SK-N-SH treated with all-trans-retinoic acid at 6 μM for 48 hours (cell line): ENCODE measurements around the gene OSBPL3.

ENCODE experiments used
- RARB ChIP-seq: fragments of 250-450 bp; sonication (Bioruptor Pico); IDR thresholded peaks from 2 replicates; pipeline ENCODE4 v1.8.0; 2021; ENCODE audit warnings: mild to moderate bottlenecking, moderate library complexity
- TCF4 ChIP-seq: fragments of 250-450 bp; sonication (Bioruptor Pico); IDR thresholded peaks from 2 replicates; pipeline ENCODE4 v1.8.0; 2021; ENCODE audit warnings: mild to moderate bottlenecking, moderate library complexity, borderline replicate concordance
- ZC3H10 ChIP-seq: fragments of 250-450 bp; sonication (Bioruptor Pico); IDR thresholded peaks from 2 replicates; pipeline ENCODE4 v1.5.1; 2021; ENCODE audit warnings: mild to moderate bottlenecking, moderate library complexity
- TF ChIP-seq, protein P1 (sequence below): fragments of 250-450 bp; sonication (Bioruptor Pico); IDR thresholded peaks from 2 replicates; pipeline ENCODE4 v1.5.1; 2020; ENCODE audit warnings: low read depth, mild to moderate bottlenecking, moderate library complexity
- TF ChIP-seq, protein P2 (sequence below): fragments of 250-450 bp; sonication (Bioruptor Pico); IDR thresholded peaks from 2 replicates; pipeline ENCODE4 v1.8.0; 2020; ENCODE audit warnings: mild to moderate bottlenecking, moderate library complexity, borderline replicate concordance
- TF ChIP-seq, protein P3 (sequence below): fragments of 250-450 bp; sonication (Bioruptor Pico); IDR thresholded peaks from 2 replicates; pipeline ENCODE4 v1.8.0; 2021; ENCODE audit warnings: low read depth, mild to moderate bottlenecking, moderate library complexity, borderline replicate concordance

DNA sequence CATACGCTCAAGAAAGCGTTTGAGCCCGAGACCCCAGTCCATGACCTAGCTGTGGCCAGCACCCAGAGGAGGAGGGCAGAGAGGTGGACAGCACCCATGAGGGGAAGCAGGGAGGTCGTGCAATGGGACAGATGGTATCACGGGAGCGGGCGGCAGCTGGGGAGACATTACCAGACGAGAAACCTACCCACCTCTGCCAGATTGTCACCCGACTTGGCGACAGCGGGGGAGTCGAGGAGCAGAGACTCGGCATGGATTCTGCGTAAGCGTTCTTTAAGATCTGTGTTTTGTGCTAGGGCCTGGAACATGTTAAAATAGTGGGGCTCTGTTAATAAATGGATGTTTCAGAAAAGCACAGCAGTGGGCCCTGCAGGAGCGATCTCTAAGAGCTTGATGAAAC is 131.1 kb downstream of the OSBPL3 start:
- TF ChIP-seq, protein P1, sequence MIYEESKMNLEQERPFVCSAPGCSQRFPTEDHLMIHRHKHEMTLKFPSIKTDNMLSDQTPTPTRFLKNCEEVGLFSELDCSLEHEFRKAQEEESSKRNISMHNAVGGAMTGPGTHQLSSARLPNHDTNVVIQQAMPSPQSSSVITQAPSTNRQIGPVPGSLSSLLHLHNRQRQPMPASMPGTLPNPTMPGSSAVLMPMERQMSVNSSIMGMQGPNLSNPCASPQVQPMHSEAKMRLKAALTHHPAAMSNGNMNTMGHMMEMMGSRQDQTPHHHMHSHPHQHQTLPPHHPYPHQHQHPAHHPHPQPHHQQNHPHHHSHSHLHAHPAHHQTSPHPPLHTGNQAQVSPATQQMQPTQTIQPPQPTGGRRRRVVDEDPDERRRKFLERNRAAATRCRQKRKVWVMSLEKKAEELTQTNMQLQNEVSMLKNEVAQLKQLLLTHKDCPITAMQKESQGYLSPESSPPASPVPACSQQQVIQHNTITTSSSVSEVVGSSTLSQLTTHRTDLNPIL (CRISPR knock-in tag): no peak
- TF ChIP-seq TCF4 (CRISPR knock-in tag) (no peak), RARB (no peak), ZC3H10 (CRISPR knock-in tag) (no peak)
- TF ChIP-seq, protein P2, sequence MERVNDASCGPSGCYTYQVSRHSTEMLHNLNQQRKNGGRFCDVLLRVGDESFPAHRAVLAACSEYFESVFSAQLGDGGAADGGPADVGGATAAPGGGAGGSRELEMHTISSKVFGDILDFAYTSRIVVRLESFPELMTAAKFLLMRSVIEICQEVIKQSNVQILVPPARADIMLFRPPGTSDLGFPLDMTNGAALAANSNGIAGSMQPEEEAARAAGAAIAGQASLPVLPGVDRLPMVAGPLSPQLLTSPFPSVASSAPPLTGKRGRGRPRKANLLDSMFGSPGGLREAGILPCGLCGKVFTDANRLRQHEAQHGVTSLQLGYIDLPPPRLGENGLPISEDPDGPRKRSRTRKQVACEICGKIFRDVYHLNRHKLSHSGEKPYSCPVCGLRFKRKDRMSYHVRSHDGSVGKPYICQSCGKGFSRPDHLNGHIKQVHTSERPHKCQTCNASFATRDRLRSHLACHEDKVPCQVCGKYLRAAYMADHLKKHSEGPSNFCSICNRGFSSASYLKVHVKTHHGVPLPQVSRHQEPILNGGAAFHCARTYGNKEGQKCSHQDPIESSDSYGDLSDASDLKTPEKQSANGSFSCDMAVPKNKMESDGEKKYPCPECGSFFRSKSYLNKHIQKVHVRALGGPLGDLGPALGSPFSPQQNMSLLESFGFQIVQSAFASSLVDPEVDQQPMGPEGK (CRISPR knock-in tag): no peak
- TF ChIP-seq, protein P3, sequence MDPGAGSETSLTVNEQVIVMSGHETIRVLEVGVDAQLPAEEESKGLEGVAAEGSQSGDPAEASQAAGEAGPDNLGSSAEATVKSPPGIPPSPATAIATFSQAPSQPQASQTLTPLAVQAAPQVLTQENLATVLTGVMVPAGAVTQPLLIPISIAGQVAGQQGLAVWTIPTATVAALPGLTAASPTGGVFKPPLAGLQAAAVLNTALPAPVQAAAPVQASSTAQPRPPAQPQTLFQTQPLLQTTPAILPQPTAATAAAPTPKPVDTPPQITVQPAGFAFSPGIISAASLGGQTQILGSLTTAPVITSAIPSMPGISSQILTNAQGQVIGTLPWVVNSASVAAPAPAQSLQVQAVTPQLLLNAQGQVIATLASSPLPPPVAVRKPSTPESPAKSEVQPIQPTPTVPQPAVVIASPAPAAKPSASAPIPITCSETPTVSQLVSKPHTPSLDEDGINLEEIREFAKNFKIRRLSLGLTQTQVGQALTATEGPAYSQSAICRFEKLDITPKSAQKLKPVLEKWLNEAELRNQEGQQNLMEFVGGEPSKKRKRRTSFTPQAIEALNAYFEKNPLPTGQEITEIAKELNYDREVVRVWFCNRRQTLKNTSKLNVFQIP (CRISPR knock-in tag): no peak
